Smooth muscle cell (in vitro differentiated cells): ENCODE results near the gene GDAP2. TPM values are rescaled to one million over a fixed set of nuclear protein-coding genes. Genes with fewer than 3 reads are reported as not detected.

ENCODE experiments used
- DNase-seq: peaks from one replicate; lab custom pipeline; 2025; ENCODE audit not compliant: unreplicated experiment; lab: John Stamatoyannopoulos, UW
- H2AFZ ChIP-seq: fragments of 200-600 bp; sonication (generic); 2 replicates; pipeline ENCODE4 v1.6.0; 2016; ENCODE audit warnings: antibody characterized with exemption, low read depth, mild to moderate bottlenecking
- H3F3A ChIP-seq: fragments of 200-600 bp; sonication (generic); 2 replicates; pipeline ENCODE4 v1.6.0; 2017; ENCODE audit warnings: antibody characterized with exemption, low read depth
- H3K27ac ChIP-seq: fragments of 200-600 bp; sonication (generic); 2 replicates; pipeline ENCODE4 v1.5.1; 2016; ENCODE audit warnings: low read depth, mild to moderate bottlenecking
- H3K27me3 ChIP-seq: fragments of 200-600 bp; sonication (generic); 2 replicates; pipeline ENCODE4 v1.6.1; 2016; ENCODE audit warnings: low read depth, mild to moderate bottlenecking
- H3K36me3 ChIP-seq: fragments of 200-600 bp; sonication (generic); 2 replicates; pipeline ENCODE4 v1.5.1; 2016; ENCODE audit warnings: low read depth
- H3K4me1 ChIP-seq: fragments of 200-600 bp; sonication (generic); 2 replicates; pipeline ENCODE4 v1.5.1; 2016; ENCODE audit warnings: low read depth
- H3K4me2 ChIP-seq: fragments of 200-600 bp; sonication (generic); 2 replicates; pipeline ENCODE4 v1.6.0; 2016; ENCODE audit warnings: mild to moderate bottlenecking
- H3K4me3 ChIP-seq: fragments of 200-600 bp; sonication (generic); 2 replicates; pipeline ENCODE4 v1.5.1; 2016; ENCODE audit warnings: mild to moderate bottlenecking
- H3K79me2 ChIP-seq: fragments of 200-600 bp; sonication (generic); 2 replicates; pipeline ENCODE4 v1.6.0; 2016; ENCODE audit warnings: low read depth, mild to moderate bottlenecking
- H3K9ac ChIP-seq: fragments of 200-600 bp; sonication (generic); 2 replicates; pipeline ENCODE4 v1.6.0; 2016; ENCODE audit warnings: low read depth
- H3K9me3 ChIP-seq: fragments of 200-600 bp; sonication (generic); replicated peaks from 2 replicates; pipeline ENCODE4 v1.5.1; 2016; ENCODE audit warnings: low read depth
- H4K20me1 ChIP-seq: fragments of 200-600 bp; sonication (generic); 2 replicates; pipeline ENCODE4 v1.6.0; 2016; ENCODE audit warnings: low read depth
- CTCF ChIP-seq: fragments of 200-600 bp; sonication (generic); IDR thresholded peaks from 2 replicates; pipeline ENCODE4 v1.5.1; 2017; ENCODE audit warnings: borderline replicate concordance, mild to moderate bottlenecking, antibody characterized with exemption; ENCODE audit not compliant: insufficient read depth, poor library complexity, severe bottlenecking
- WGBS: methylation state at CpG from one replicate; pipeline ENCODE4 v1.1.7; 2016; ENCODE audit warnings: low lambda C conversion rate; 5-methylcytosine and 5-hydroxymethylcytosine counted together
- polyA plus RNA-seq: library from polyadenylated mRNA; unstranded; fragments of >200 nt; fragmentation: Nextera tagmentation; extraction: Ambion mirVana; gene quantifications from 2 replicates; pipeline ENCODE4 v1.2.1, GENCODE V29; 2016
- total RNA-seq: library from RNA; depleted of rRNA; stranded (reverse); fragments of >200 nt; gene quantifications from 2 replicates; pipeline ENCODE4 v1.2.3, GENCODE V29; 2014

Gene GDAP2
- 30.1 and 41.2 TPM in 2 replicates for total RNA-seq
- 10.5 and 17.3 TPM in 2 replicates for polyA plus RNA-seq

GRCh38 chr1:117929343-117930172 is at the start of gene GDAP2, which contains the start of gene WDR3:
Gene GDAP2, minus strand, starts transcription at chr1:117929621. Its CDS starts 9,264 bp downstream, at chr1:117920357.
Gene WDR3, plus strand, starts transcription at chr1:117929739. Its CDS starts 3,581 bp downstream, at chr1:117933320.
- H3K79me2 ChIP-seq, result peaks cover 72% of the 10 kb centered on the region
- peak within 1 kb of the TSS; percentile 89 for H3K4me2 ChIP-seq
- peak within 1 kb of the TSS; percentile 77 for H3K4me3 ChIP-seq
- no peaks in the 10 kb centered on the region for H3F3A ChIP-seq
- H3K9ac ChIP-seq, result peak within 1 kb of the TSS; percentile 69
- H2AFZ ChIP-seq, result peak within 1 kb of the TSS; percentile 85
- H3K36me3 ChIP-seq, result peaks cover 3% of the 10 kb centered on the region
- H3K27me3 ChIP-seq, result no peaks in the 10 kb centered on the region
- peak; percentile 67 for DNase-seq
- H3K9me3 ChIP-seq, result no peaks in the 10 kb centered on the region
- H3K4me1 ChIP-seq, result peaks cover 19% of the 10 kb centered on the region
- H3K27ac ChIP-seq, result peak within 1 kb of the TSS; percentile 53
- WGBS, result under 1% methylated on average over 47 of the region's 64 CpGs
- H4K20me1 ChIP-seq, result peaks cover 43% of the 10 kb centered on the region
- TF ChIP-seq CTCF, result no peak

GRCh38 chr1:117976381-117976780 is 47.0 kb upstream of the GDAP2 start:
- no peaks in the 10 kb centered on the region for H3K4me1 ChIP-seq
- H3K27me3 ChIP-seq, result no peaks in the 10 kb centered on the region
- no peaks in the 10 kb centered on the region for H3K9me3 ChIP-seq
- H3K4me3 ChIP-seq, result no peak overlapping the region
- H3K27ac ChIP-seq, result no peak overlapping the region
- no peaks in the 10 kb centered on the region for H4K20me1 ChIP-seq
- H3F3A ChIP-seq, result no peaks in the 10 kb centered on the region
- TF ChIP-seq CTCF, result no peak
- H2AFZ ChIP-seq, result no peak overlapping the region
- DNase-seq, result no peak
- H3K79me2 ChIP-seq, result no peaks in the 10 kb centered on the region
- no peak overlapping the region for H3K9ac ChIP-seq
- WGBS, result 91% methylated on average over 3 of the region's 3 CpGs
- no peaks in the 10 kb centered on the region for H3K36me3 ChIP-seq
- no peak overlapping the region for H3K4me2 ChIP-seq

GRCh38 chr1:117971777-117972176 is 42.4 kb upstream of the GDAP2 start:
- H3F3A ChIP-seq, result no peaks in the 10 kb centered on the region
- no peak overlapping the region for H3K27ac ChIP-seq
- H3K4me2 ChIP-seq, result no peak overlapping the region
- no peak for TF ChIP-seq CTCF
- H3K36me3 ChIP-seq, result no peaks in the 10 kb centered on the region
- DNase-seq, result no peak
- no peaks in the 10 kb centered on the region for H3K9me3 ChIP-seq
- no peak overlapping the region for H3K4me3 ChIP-seq
- no peaks in the 10 kb centered on the region for H4K20me1 ChIP-seq
- peaks cover 11% of the 10 kb centered on the region for H3K4me1 ChIP-seq
- no peak overlapping the region for H3K9ac ChIP-seq
- H3K79me2 ChIP-seq, result no peaks in the 10 kb centered on the region
- H3K27me3 ChIP-seq, result no peaks in the 10 kb centered on the region
- H2AFZ ChIP-seq, result no peak overlapping the region
